GM19351 (cell line): ENCODE results near the gene NEUROG1.

Experiments
- ATAC-seq: cut with Tn5 transposase; IDR thresholded peaks from one replicate; pipeline ENCODE4 v1.9.1; 2021; ENCODE audit warnings: mild to moderate bottlenecking, moderate library complexity; ENCODE audit not compliant: unreplicated experiment

The NEUROG1 gene, protein sequence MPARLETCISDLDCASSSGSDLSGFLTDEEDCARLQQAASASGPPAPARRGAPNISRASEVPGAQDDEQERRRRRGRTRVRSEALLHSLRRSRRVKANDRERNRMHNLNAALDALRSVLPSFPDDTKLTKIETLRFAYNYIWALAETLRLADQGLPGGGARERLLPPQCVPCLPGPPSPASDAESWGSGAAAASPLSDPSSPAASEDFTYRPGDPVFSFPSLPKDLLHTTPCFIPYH

GRCh38 chr5:135535820-135536801 lies at the start of gene NEUROG1:
Gene NEUROG1, minus strand, starts transcription at chr5:135535964. Its CDS starts 274 bp downstream, at chr5:135535690.
- ATAC-seq, result no peak

GRCh38 chr5:135584918-135585317 lies 49.2 kb upstream of the NEUROG1 start:
- no peak for ATAC-seq

- ATAC-seq, result no peak
Measured at GRCh38 chr5:135584276-135584675, 48.5 kb upstream of the NEUROG1 start.

DNA sequence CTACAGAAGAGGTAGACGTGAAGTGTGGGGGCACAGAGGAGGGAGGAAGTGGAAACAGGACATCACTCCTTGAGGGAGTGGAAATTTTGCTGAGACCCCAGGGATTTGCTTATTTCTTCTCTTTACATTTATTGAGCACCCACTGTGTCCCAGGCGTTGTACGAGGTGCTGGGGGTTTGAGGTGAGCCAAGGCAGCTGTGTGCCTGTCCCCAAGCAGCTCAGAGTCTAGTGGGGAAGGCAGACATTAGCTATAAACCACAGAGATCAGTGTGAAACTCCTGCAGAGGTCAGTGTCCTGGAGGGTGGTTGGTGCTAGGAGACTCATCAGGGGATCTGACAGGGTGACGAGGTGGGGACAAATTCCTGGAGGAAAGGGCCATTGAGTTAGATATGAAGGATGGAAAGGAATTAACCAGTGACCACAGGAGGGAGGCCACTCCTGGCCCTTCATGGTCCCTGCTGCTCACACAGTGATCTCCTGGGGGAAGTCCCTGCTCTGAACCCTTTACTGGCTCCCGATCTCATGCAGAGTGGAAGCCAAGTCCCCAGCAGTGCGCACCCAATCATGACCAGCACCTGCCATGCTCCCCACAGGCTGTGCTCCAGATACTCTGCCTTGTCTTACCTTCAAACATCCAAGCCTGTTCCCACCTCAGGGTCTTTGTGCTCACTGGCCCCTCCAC lies 46.5 kb upstream of the NEUROG1 start:
- ATAC-seq, result no peak

DNA sequence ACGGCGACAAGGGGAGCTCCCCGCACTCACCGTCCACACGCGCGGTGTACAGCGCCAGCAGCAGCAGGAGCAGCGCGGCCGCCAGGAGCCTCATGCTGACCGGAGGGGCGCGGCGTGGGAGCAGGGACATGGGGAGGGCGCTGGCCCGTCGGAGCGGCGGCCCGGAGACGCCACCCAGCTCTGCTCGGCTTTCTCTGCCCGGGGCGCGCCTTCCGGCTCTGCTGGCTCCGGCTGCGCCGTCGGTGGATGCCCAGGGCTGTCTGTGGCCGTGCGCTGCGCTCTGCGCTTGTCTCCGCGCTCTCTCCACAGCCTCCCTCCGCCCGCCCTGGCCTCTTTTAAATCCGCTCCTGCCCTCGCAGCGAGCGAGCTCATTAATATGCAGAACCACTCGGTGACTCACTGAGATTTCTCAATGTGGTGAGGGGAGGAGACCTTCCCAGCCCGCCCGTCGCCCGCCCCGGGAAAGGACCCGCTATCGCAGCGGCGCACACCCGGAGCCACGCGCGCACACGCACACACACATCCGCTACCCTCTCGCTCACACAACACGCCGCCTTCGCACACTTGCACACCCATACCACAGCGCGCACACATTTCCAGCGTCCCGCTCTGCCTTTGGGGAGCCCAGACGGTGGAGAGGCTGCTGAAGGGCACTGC lies 43.0 kb upstream of the NEUROG1 start, which contains the start of gene CXCL14:
TSS of gene CXCL14 (minus strand) at position 307 of the 657 bp plus-strand sequence. CDS start at position 94, 213 bp downstream.
- ATAC-seq, result no peak

GRCh38 chr5:135578305-135578684 lies 42.5 kb upstream of the NEUROG1 start:
- ATAC-seq, result no peak

DNA sequence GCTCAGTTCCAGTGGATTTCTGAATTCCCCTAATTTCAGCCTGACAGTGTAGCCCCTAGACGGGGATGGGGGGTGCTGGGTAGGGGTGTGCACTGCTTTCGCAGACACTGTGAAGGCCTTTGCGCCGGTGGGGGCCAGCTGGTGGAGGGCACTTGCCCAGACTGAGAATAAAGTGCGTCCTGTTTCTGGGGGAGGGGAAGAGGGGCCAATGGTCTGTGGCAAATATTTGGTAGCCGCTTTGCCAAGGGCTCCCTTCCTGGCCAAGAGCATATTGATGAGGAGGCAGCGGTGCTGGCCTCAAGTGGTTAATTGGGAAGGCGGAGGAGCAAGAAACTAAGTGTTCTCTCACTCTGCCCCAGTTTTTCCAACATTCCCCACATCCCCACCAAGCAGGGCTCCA lies 41.7 kb upstream of the NEUROG1 start:
- ATAC-seq, result no peak

DNA sequence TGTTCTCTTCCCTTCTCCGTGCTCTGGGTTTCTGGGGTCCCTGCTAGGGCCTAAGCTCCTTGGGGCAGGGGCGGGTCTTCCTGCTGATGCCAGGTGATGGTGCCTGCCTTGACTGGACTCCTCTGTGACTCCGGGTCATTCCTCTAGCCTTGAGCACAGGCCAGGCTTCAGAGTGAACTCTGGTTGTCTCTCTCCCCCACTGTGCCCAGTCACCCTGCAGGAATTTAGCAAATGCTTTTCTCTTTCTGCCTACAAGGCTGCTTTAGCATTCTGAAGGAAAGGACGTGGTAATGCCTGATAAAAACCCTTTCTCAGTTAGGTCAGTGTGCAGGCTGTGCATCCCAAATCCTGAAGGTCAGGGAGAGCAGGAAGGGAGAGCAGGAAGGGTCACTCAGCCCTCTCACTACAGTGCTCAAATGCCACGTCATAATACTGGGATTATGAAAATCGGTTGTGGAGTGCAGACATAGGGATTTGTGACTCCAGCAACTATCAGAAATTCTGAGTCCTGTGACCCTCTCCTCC lies 40.4 kb upstream of the NEUROG1 start:
- ATAC-seq, result no peak

DNA sequence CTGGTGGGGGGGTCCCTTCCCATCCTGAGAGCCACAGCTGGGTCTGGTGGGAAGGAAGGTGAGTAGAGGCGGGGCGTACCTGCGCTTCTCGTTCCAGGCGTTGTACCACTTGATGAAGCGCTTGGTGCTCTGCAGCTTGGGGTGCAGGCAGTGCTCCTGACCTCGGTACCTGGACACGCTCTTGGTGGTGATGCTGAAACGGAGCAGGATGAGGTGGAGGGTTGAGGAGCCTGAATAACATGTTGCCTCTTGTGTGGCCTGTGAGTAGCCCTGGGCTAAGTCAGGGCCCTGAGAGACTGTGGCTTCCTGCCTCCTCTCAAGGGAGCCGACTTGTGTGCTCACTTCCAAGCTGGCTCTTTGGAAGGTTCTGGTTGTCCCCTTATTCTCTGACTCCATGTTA lies 38.7 kb upstream of the NEUROG1 start:
- no peak for ATAC-seq

DNA sequence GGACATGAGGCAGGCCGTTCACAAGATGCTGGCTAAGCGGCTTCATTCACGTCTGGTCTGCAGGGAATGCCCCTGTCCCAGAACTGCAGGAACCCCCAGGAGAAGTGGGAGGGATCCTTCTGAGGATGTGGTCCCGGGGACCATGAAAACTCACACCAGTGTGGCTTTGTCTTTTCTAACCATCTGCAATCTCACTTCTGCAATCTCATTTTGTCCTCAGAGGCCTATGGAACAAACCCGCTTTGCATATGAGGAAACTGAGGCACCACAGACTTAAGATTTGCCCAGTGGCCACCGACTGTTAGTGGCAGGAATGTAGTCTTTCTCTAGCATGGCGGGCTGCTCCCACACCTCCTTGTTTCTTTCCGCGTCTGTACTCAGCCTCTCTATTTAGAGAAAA lies 36.1 kb upstream of the NEUROG1 start:
- ATAC-seq, result no peak

DNA sequence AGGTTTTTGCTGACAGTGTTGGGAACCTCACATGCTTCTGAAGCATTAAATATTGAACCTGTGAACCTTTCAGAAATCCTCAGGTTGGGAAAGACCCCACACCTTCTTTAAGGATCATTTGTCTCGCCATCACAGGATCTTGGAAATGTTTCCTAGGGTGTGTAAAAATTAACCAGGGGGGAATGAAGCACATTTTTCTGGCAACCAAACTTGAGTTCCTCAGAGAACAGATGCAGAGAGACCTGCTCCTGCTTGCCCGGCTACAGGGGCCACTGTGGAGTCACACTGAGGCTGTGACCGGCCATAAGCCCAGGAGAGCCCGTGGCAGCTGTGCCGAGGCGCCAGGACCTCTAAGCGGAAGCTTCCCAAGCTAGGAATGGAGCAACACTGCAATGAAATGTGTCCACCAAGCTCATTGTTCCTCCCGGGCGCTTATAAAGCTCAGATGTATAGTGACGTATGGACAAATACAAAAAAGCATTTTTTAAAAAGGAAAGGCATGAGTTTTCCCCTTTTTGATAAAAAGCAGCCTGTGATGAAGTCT lies 35.4 kb upstream of the NEUROG1 start:
- no peak for ATAC-seq

DNA sequence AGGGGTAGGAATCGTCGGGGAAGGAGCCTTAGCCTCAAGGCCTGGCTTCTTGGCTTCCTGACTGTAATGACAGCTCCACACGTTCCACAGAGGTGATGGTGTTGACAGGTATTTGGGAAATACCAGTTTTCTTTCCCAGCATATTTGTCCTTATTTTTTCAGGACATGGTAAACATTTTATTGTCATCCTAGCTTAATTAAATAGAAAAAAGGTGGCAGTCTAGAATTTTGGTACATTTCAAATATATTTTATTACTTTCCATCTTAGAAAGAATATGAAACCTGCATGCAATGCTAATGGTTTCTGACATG lies 34.6 kb upstream of the NEUROG1 start:
- ATAC-seq, result no peak

DNA sequence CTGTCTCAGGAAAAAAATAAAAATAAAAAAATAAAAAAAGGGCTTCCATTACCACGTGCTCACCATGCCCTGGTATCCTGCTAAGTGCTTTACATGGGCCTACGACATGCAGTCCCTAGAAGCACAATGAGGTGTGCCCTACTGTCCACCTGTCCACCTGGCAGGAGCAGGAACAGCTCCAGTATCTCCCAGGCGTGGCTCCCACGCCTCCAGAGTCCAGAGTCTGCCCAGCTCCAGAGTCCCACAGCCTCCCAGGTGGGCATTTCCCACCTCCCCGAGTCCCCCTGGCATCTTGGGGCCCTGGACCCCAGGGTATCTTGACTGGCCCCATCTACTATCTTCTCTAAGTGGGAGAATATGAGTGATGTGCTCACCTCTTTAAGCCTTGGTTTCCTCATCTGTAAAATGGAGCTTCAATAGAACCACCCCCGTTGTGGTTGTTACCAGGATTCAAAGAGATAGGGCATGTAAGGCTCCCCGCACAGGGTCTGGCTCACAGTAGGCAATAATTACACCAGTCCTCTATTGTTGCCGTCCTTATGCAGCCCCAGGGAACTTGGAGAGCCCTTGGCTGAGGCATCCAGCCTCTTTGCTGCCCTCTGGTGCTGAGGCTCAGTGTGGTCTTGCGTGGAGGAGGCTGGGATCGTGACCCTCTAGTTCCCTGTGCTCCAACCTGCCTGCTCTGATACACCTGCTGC lies 34.1 kb upstream of the NEUROG1 start:
- ATAC-seq, result no peak

- ATAC-seq, result no peak
Measured at GRCh38 chr5:135568923-135569360, 33.2 kb upstream of the NEUROG1 start.

DNA sequence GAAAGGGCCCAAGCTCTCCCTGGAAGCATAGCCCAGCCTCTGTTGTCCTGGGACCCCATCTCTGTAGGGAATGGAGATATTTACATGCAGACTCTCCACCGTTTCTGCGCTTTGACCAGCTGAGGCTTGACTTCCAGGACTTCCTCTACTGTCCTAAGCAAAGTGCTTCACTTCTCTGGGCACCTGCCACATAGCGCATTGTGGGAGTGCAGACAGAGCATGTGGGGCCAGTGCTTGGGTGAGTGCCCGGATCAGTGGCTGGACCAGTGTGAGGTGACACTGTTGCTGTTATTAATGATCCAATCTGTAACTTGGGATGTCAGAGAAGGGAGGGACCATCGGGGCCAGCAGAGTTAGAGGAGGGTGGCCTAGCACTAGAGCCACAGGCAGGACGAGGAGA lies 32.5 kb upstream of the NEUROG1 start:
- ATAC-seq, result no peak

GRCh38 chr5:135567661-135568060 lies 31.9 kb upstream of the NEUROG1 start:
- no peak for ATAC-seq

DNA sequence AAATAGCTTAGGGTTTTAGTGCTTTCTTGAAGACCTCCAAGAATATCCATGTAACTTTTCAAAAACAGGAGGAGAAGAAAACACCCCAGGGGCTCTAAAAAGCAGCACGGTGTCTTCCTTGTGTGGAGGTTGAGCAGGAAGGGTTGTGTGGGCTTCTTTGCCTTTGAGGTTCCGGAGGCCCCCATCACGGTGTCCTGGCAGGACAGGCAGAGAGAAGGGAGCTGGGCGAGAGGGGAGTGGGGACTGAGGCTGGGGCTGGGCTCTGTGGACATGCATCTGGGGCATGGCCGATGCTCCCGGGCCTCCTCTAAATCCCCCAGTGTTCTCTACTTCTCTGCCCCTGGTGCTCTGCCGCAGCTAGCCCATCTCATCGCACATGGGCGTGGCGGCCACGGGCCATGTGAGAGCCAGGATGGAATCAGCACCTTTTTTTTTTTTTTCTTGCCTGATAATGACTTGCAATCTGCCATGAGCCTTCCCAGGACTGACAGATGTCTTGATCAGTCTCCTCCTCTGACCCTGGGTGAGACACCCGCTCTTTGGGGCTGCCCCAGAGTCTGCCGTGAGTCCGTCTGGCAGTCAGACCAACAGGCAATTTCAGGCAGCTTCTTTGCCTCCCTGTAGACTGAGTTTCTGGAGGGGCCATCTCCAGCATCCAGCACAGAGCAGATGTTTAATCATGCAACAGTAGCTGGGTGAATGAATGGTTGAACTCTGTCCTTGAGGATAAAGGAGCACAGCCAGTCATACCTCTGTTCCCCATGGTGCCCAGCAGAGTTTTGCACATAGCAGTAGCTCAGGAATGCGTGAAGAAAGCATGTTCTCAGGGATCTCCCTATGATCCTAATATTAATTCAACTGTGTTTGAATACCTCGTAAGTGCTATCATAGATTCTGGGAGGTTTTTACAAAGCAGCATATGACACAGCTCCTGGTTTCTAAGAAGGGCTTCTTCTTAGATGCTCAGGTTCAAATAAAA lies 30.9 kb upstream of the NEUROG1 start:
- ATAC-seq, result no peak

DNA sequence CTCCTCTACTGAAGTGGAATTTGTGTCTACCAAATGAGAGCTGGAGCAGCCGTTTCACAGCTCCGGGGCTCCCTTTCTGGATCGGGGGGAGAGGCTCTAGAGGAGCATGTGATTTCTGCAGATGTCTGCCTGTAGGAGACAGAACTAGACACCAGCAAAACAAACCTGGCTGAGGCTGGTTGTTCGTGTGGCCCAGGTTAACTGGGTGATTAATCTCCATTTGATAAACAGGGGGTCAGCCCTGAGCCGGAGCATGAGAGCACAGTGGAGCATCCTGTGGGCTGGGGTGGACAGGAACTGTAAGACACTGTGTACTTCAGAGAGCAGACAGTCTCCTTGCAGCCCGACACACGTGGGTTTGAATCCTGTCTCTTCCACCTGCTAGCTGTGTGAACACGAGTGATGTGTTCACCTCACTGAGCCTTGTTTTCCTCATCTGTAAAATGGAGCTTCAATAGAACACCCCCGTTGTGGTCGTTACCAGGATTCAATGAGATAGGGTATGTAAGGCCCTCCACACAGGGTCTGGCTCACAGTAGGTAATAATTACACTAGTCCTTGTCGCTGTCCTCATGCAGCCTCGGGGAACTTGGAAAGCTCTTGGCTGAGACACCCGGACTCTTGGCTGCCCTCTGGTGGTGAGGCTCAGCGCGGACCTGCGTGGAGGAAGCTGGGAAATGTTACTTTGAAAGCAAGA lies 30.1 kb upstream of the NEUROG1 start:
- ATAC-seq, result peak; percentile 75
